Measurements from ENCODE around the gene DNAJC7. TPM values are rescaled to one million over a fixed set of nuclear protein-coding genes. Genes with fewer than 3 reads are reported as not detected.

DNAJC7 gene
- polyA plus RNA-seq, 1 of the 3 experiments (the other 2 are of a cell fraction) = 38.8 TPM

DNA sequence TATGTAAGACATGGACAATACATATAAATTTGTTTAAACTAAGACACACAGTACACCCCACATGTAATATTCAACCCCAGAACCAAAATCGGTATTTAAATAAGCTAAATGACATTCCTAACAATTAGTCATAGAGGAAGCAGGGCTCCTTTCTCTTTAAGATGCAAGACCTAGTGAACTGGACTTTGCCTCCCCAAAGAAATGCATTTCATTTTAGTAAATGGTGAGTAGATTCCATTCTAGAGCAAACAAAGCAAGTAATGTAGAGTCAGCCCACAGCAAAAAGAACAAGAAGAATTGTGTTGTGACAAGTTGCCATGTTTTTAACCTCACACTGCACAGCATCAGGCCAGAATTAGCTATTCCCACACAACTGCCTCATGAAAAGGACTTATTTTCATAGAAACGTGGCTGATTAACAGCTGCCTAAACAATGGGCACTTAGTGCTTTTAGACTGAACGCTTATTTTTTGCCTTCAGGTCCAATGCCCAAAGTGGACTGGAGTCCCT, 14.4 kb downstream of the DNAJC7 start:
- no peak overlapping the region for H3K4me3 ChIP-seq (ENCODE audit: low read depth in 2 of 2, low read length in 1 of 2)
- CTCF ChIA-PET = interaction anchor here (0.8 to 1.5 kb wide), 5 partner anchors 11 to 44 kb away, joined by 3 to 4 read pairs (median 4); partner anchors contain the start of gene NKIRAS2
- H3K9me2 ChIP-seq = no peaks in the 10 kb centered on the region
- no peaks in the 10 kb centered on the region for H3F3A ChIP-seq (replicated peaks; ENCODE audit: insufficient read depth)
- H3K4me1 ChIP-seq (ENCODE audit: control insufficient read depth in 1 of 2, insufficient read depth in 2 of 2, low read depth in 1 of 2, low read length in 1 of 2) = peaks cover 6 to 8% of the 10 kb centered on the region in 2 experiments; a peak in 2 of 4 replicates
- POLR2A ChIA-PET = interaction anchor here (0.6 kb wide), 1 partner anchor 13 kb away, joined by 3 read pairs; no protein-coding TSS in a partner anchor
- 69% methylated on average over 3 of the region's 3 CpGs for WGBS (ENCODE audit: low lambda C conversion rate)
- peak overlapping the region; percentile 36 for H3K4me2 ChIP-seq
- peaks cover 57% of the 10 kb centered on the region for H4K20me1 ChIP-seq (ENCODE audit: insufficient read depth)
- peaks cover 79% of the 10 kb centered on the region for H3K79me2 ChIP-seq (ENCODE audit: insufficient read depth)
- peaks cover 29 to 35% of the 10 kb centered on the region in 2 experiments for H3K36me3 ChIP-seq (replicated peaks in 1 of 2; ENCODE audit: control insufficient read depth in 1 of 2, insufficient read depth in 2 of 2, low read length in 1 of 2)
- peak overlapping the region; percentile 6; the same call in 1 of the 2 replicates for H3K9ac ChIP-seq
- H2AFZ ChIP-seq (ENCODE audit: low read depth) = no peak overlapping the region
- H3K9me3 ChIP-seq = no peaks in the 10 kb centered on the region
- H3K27ac ChIP-seq (ENCODE audit: low read depth in 2 of 2, low read length in 1 of 2) = peak overlapping the region in 1 of 2 experiments; percentile 9; a peak in 2 of 4 replicates
- H3K27me3 ChIP-seq (ENCODE audit: insufficient read depth) = no peaks in the 10 kb centered on the region
- TF ChIP-seq POLR2AphosphoS5 (IDR thresholded peaks at IDR 0.05; ENCODE audit: low read depth, low read length) (no peak), FOXM1 (IDR thresholded peaks at IDR 0.05; ENCODE audit: low read depth) (no peak), NRF1 (IDR thresholded peaks at IDR 0.05; ENCODE audit: low read depth, low read length) (no peak), EP300 (IDR thresholded peaks at IDR 0.05; ENCODE audit: borderline replicate concordance in 1 of 2, low read depth in 1 of 2, low read length in 1 of 2) (no peak), RAD21 (IDR thresholded peaks at IDR 0.05; ENCODE audit: low read length) (no peak), TCF12 (IDR thresholded peaks at IDR 0.05) (no peak), MEF2A (IDR thresholded peaks at IDR 0.05; ENCODE audit: borderline replicate concordance, low read depth) (no peak), RCOR1 (IDR thresholded peaks at IDR 0.05; ENCODE audit: low read length) (no peak), TAF1 (IDR thresholded peaks at IDR 0.05; ENCODE audit: borderline replicate concordance, low read depth, low read length) (no peak), TEAD4 (IDR thresholded peaks at IDR 0.05; ENCODE audit: borderline replicate concordance, insufficient read depth) (no peak), JUND (IDR thresholded peaks at IDR 0.05) (no peak), YY1 (IDR thresholded peaks at IDR 0.05; ENCODE audit: low read depth) (no peak), RFX5 (IDR thresholded peaks at IDR 0.05; ENCODE audit: low read length) (no peak), EZH2phosphoT487 (IDR thresholded peaks at IDR 0.05; ENCODE audit: borderline replicate concordance, low read depth) (no peak), FOSL2 (IDR thresholded peaks at IDR 0.05; ENCODE audit: borderline replicate concordance, low read depth) (no peak)
- TF ChIP-seq, protein P1, sequence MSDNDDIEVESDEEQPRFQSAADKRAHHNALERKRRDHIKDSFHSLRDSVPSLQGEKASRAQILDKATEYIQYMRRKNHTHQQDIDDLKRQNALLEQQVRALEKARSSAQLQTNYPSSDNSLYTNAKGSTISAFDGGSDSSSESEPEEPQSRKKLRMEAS (IDR thresholded peaks at IDR 0.05; ENCODE audit: low read depth) = no peak
- DNase-seq = no peak

DNA sequence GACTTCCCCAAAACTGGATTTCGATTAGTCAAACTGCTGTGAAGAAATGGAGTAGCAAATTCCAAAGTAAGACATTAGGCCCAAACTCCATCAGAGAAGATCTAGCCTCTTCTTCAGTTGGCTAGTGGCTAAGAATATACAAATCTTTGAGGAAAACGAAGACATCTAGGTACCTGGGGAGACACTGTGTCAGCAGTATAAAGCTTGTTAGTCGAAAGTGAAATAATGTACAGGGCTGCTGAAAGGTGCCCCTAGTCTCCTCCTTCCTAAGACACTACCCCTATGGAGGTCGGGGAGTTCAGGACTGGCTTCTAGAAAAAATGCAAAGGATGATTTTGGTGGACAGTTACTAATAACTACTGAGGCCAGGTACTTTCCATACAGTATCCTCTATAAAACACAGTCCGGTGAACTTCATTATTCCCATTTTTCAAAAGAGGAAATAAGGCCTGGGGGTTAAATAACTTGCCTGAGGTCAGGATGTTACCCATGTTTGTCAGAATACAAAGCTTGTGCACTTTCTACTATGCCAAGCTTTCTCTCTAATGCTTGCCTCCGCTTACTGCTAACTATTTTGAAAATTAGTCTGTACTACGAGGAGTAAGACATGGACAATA, 15.0 kb downstream of the DNAJC7 start:
- TF ChIP-seq, protein P2, sequence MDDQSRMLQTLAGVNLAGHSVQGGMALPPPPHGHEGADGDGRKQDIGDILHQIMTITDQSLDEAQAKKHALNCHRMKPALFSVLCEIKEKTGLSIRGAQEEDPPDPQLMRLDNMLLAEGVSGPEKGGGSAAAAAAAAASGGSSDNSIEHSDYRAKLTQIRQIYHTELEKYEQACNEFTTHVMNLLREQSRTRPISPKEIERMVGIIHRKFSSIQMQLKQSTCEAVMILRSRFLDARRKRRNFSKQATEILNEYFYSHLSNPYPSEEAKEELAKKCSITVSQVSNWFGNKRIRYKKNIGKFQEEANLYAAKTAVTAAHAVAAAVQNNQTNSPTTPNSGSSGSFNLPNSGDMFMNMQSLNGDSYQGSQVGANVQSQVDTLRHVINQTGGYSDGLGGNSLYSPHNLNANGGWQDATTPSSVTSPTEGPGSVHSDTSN (IDR thresholded peaks at IDR 0.05) = no peak
- TF ChIP-seq SIN3A (IDR thresholded peaks at IDR 0.05; ENCODE audit: borderline replicate concordance, low read depth, low read length) (no peak), MEF2A (IDR thresholded peaks at IDR 0.05; ENCODE audit: borderline replicate concordance, low read depth) (no peak), EZH2phosphoT487 (IDR thresholded peaks at IDR 0.05; ENCODE audit: borderline replicate concordance, low read depth) (no peak), JUND (IDR thresholded peaks at IDR 0.05) (no peak), FOXJ3 (CRISPR knock-in tag; IDR thresholded peaks at IDR 0.05) (no peak), NFIC (IDR thresholded peaks at IDR 0.05; ENCODE audit: borderline replicate concordance) (no peak), GABPA (IDR thresholded peaks at IDR 0.05; ENCODE audit: low read depth) (no peak), SMC3 (IDR thresholded peaks at IDR 0.05; ENCODE audit: low read depth, low read length) (no peak), CHD2 (IDR thresholded peaks at IDR 0.05; ENCODE audit: low read length, partially characterized antibody) (no peak), FOXM1 (IDR thresholded peaks at IDR 0.05; ENCODE audit: low read depth) (no peak)
- H3K27ac ChIP-seq (ENCODE audit: low read depth in 2 of 2, low read length in 1 of 2) = peak overlapping the region in 1 of 2 experiments; percentile 9; a peak in 2 of 4 replicates
- peaks cover 73% of the 10 kb centered on the region for H3K79me2 ChIP-seq (ENCODE audit: insufficient read depth)
- no peaks in the 10 kb centered on the region for H3K9me3 ChIP-seq
- H2AFZ ChIP-seq (ENCODE audit: low read depth) = no peak overlapping the region
- H4K20me1 ChIP-seq (ENCODE audit: insufficient read depth) = peaks cover 54% of the 10 kb centered on the region
- H3K4me3 ChIP-seq (ENCODE audit: low read depth in 2 of 2, low read length in 1 of 2) = no peak overlapping the region
- H3K36me3 ChIP-seq (replicated peaks in 1 of 2; ENCODE audit: control insufficient read depth in 1 of 2, insufficient read depth in 2 of 2, low read length in 1 of 2) = peaks cover 32 to 39% of the 10 kb centered on the region in 2 experiments
- no peak overlapping the region for H3K4me2 ChIP-seq
- H3F3A ChIP-seq (replicated peaks; ENCODE audit: insufficient read depth) = no peaks in the 10 kb centered on the region
- H3K4me1 ChIP-seq (ENCODE audit: control insufficient read depth in 1 of 2, insufficient read depth in 2 of 2, low read depth in 1 of 2, low read length in 1 of 2) = peaks cover 6 to 8% of the 10 kb centered on the region in 2 experiments; a peak in 2 of 4 replicates
- no peak for DNase-seq
- ChIA-PET CTCF (interaction anchor here (0.8 to 1.4 kb wide), 4 partner anchors 11 to 43 kb away, joined by 3 to 4 read pairs (median 4); no protein-coding TSS in a partner anchor), POLR2A (no interaction called here)
- WGBS (ENCODE audit: low lambda C conversion rate) = 80% methylated on average over 7 of the region's 7 CpGs
- no peak overlapping the region; the same call in 1 of the 2 replicates for H3K9ac ChIP-seq
- no peaks in the 10 kb centered on the region for H3K9me2 ChIP-seq
- no peaks in the 10 kb centered on the region for H3K27me3 ChIP-seq (ENCODE audit: insufficient read depth)
